GM19452 (cell line): Measurements from ENCODE around the gene SLC47A1.
A peak's percentile ranks its signal among the peaks of the same experiment; 100 is the strongest.
"Not testable (repeated sequence)": the region's sequence is repeated elsewhere in the genome, so short reads cannot be mapped to it uniquely, and the experiment has no call there.

ENCODE experiments used
- ATAC-seq: cut with Tn5 transposase; IDR thresholded peaks from one replicate; pipeline ENCODE4 v1.9.1; 2021; ENCODE audit not compliant: unreplicated experiment

SLC47A1 gene, protein sequence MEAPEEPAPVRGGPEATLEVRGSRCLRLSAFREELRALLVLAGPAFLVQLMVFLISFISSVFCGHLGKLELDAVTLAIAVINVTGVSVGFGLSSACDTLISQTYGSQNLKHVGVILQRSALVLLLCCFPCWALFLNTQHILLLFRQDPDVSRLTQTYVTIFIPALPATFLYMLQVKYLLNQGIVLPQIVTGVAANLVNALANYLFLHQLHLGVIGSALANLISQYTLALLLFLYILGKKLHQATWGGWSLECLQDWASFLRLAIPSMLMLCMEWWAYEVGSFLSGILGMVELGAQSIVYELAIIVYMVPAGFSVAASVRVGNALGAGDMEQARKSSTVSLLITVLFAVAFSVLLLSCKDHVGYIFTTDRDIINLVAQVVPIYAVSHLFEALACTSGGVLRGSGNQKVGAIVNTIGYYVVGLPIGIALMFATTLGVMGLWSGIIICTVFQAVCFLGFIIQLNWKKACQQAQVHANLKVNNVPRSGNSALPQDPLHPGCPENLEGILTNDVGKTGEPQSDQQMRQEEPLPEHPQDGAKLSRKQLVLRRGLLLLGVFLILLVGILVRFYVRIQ

DNA sequence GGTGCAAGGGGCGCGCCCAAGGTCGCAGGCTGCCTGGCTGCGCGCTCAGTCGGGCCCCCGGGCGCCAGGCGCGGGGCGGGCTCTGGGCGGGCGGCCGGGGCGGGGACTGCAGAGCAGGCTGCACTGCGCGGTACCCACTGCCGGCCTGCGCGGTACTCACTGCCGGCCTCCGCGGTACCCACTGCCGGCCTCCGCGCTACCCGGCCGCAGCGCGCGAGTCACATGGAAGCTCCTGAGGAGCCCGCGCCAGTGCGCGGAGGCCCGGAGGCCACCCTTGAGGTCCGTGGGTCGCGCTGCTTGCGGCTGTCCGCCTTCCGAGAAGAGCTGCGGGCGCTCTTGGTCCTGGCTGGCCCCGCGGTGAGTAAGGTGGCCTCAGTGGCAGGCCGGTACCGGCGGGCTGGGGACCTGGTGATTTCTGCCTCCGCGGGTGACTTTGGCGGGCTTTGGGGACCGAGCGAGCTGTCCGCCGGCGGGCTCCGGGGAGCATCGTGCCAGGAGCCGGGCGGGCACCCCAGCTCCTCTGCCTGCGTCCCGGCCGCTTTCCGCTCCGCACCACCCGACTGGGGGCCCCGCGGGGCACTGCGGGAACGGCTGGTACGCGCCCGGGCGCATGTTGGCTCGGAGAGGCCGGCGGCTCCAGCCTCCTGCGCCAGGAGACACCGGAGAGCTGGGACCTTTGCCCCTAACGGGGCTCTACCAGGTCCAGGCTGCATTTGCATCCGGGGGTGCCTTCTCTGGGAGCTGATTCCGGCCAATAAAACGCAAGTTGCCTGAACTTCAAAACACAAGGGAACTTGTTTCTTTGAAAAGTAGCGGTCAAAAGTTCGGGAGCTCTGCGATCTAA is at the start of gene SLC47A1:
SLC47A1 (plus strand) TSS at position 137 of the 844 bp plus-strand sequence; CDS start at position 223, 86 bp downstream.
- ATAC-seq: no peak

DNA sequence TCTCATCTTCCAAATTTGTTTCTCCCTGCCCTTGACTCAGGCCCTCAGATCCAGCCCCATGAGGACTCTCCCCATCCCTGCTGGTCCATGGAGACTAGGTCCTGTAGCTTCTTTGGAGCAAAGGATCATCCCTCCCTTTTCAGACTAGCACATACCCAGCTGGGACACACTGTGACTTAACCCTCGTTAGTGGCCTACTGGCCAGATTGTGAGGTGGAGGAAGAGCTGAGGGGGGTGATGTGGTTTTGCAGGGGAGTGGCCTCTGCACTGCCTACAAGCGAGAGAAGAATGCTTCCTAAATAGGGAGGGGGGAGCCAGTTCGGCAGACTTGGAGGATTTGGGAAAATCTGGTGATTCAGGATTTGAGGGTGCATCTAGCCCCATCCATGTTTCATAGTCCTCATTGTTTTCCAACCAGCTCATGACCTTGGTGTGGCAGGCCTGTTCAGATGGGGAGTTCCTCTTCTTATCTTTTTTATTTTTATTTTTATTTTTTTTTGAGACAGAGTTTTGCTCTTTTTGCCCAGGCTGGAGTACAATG is 47.8 kb upstream of the SLC47A1 start:
- no peak for ATAC-seq

DNA sequence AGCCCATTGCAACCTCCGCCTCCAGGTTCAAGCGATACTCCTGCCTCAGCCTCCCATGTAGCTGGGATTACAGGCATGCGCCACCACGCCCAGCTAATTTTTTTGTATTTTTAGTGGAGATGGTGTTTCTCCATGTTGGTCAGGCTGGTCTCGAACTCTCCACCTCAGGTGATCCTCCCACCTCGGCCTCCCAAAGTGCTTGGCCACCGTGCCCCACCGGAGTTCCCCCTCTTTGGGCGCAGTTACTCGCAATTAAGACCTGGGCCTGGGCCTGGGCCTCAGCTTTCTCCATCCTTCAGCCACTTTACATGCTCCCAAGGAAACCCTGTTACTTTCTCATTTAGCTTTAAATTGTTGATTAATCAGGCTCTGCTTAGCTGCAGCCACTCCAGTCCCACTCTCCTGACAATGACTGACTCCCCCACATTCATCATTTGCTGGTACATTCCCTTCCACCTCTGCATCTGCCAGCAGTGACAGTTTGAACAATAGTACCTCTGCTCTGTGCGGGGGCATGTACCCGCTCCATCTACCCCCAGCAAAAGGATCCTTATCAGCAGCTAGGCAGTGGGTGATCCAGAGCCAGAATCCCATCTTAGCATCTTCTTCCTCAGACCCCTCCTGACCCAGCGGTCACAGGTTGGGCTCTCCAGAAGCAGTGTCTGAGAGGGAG is 47.2 kb upstream of the SLC47A1 start:
- no peak for ATAC-seq

DNA sequence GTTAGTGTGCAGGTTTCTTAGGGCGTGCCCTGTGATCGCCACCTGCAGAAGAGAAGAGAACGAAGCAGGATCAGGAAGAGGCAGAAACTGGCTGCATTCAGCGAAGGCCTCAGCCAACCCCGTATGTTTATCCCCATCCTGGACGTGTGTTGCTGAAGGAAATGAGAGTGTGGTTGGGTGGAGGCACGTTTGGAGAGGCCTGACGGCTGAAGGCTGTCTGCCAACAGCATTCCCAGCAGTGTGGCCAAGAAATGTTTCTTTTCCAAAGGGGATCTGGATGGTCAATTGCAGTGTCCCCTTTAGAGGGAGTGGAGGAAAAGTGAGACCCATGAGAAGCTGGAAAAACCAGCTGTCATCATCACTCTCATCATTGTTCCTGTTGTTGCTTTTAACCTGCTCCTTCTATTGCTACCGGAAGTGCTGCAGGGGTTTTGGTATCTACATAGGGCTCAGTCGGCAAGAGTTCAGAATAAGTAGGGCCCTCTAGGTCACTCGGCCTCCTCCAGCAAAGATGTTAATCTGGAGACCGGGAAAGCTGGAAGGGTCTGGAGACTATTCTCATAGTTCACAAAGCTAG is 46.5 kb upstream of the SLC47A1 start:
- no peak for ATAC-seq

DNA sequence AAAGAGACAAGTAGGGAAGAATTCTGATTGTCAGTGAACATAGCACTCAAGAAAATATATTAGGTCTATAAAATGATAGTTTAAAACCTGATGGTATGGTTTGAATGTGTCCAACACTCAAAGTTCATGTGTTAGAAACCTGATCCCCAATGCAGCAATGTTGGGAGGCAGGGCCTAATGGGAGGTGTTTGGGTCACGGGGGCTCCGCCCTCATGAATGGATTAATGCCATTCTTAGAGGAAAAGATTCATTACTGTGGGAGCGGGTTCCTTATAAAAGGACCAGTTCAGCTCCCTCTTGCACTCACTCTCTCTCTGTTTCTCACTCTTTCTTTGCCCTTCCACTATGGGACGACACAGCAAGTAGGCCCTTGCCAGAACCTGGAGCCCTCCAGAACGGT is 41.5 kb upstream of the SLC47A1 start:
- no peak for ATAC-seq

DNA sequence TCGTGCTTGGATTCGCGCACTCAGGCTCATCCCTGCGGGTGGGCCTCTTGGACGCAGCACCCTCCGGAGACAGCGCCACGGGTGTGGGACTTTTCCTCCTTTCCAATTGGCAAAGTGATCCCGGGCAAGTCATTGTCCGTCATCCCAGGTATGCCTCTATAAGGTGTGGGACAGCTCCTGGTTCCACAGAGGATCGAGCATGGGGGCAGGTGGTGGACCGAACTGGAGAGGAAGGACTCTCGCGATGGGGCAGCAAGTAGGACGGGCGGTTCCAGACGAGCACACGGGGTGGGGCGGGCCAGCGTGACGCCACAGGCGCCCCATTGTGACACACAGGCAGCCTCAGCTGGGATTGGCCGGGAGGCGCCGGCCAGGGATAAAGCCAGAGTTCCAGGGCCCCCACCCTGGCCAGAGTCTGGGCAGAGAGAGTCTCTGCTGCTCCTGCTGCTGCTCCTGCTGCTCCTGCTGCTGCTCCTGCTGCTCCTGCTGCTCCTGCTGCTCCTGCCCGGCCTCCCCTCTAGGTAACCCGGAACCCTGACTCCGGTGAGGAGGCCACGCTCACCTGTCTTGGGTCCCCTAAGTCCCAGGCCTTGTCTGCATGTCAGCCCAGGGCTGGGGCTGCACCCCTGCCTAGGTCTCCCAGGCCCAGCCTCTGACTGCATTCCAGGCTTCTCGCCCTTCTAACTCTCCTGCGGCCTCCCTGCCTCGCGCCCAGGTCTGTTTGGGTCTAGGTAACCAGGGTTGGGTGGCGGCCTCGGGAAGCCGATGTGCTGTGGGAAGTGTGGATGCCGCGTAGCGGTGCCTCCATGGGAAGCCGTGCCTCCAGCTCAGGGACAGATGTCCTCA is 38.5 kb upstream of the SLC47A1 start:
- no peak for ATAC-seq

DNA sequence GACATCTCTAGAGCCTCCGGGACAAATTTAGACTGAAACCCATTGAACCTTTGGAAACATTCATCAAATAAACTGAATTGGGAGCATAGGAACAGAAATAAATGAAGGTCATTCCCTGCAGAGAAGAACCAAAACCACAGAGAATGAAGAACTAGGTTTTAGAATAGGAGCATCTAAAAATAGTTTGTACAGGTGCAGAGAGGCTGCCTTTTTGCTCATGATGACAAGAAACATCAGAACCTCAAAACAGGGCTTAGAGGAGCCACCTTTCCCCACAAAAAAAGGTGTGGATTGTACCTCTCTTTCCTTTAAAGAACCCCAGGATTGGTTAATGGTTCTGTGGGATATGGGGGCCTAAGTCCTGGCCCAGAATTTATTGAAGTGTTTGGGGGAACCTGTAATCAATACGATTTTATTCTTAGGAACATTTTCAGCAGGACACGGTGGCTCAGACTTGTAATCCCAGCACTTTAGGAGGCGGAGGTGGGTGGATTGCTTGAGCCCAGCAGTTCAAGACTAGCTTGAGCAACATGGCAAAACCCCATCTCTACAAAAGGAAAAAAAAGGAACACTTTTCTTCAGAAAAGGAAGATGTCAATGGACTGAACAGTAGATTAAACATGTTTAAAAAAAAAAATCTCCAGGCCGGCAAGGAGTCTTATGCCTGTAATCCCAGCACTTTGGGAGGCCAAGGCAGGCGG is 37.7 kb upstream of the SLC47A1 start:
- ATAC-seq: no peak

DNA sequence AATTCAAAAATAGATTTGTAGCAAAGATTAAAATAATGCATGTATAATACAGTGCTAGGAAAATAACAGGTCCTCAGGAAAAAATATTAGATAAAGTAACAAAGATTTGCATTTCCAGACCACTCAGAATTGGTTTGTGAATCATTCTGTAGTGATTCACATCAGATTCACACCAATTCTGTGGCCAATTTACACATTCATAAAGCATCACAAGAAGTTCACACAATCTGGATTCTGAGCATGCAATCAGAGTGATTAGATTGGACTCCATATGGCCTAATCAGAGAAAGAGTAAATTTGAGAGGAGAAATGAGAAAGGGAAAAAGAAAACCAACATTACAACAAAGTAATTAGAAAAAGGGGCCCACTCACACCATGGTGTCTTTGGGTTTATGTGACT is 36.0 kb upstream of the SLC47A1 start:
- no peak for ATAC-seq

DNA sequence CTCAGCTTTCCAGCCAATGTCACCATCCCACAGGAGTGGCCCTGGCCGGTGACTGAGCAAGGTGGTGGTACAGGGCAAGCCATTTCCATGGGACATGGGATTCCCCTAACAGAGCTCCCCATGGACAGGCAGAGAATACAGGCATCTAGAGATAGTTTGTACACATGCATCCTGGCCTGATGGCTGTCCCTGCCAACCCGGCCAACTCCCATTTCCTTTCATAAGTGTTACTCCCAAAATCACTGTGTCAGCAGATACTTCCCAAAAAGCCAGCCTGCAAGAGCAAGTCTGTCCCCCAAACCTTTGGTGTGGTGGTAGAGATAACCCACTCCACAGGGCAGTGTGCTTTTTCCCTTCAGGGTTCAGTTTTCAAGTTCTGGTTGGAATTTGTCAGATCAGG is 32.4 kb upstream of the SLC47A1 start:
- no peak for ATAC-seq

DNA sequence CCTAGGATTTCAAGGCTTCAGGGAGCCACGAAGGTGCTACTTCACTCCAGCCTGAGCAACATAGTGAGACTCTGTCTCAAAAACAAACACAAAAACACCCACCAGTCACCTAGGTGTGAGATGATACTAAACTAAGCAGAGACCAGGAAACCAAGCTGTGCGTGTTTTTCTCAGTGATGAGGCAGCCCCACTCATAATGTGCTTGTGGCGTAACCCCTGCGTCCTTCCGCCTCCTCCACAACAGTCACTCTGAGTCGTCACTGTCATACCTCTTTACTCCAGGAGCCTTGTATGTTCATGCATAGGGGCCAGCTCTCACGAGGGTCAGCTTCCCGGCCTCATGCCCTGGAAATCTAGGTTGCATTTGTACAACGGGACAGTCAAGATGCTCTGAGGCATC is 31.1 kb upstream of the SLC47A1 start:
- ATAC-seq: no peak

DNA sequence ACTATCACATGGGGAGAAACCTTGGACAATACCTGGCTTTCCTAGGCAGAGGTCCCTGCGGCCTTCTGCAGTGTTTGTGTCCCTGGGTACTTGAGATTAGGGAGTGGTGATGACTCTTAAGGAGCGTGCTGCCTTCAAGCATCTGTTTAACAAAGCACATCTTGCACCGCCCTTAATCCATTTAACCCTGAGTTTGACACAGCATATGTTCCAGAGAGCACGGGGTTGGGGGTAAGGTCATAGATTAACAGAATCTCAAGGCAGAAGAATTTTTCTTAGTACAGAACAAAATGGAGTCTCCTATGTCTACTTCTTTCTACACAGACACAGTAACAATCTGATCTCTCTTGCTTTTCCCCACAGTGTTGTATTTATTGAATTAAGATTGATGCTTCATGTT is 28.1 kb upstream of the SLC47A1 start:
- ATAC-seq: not testable (repeated sequence)

DNA sequence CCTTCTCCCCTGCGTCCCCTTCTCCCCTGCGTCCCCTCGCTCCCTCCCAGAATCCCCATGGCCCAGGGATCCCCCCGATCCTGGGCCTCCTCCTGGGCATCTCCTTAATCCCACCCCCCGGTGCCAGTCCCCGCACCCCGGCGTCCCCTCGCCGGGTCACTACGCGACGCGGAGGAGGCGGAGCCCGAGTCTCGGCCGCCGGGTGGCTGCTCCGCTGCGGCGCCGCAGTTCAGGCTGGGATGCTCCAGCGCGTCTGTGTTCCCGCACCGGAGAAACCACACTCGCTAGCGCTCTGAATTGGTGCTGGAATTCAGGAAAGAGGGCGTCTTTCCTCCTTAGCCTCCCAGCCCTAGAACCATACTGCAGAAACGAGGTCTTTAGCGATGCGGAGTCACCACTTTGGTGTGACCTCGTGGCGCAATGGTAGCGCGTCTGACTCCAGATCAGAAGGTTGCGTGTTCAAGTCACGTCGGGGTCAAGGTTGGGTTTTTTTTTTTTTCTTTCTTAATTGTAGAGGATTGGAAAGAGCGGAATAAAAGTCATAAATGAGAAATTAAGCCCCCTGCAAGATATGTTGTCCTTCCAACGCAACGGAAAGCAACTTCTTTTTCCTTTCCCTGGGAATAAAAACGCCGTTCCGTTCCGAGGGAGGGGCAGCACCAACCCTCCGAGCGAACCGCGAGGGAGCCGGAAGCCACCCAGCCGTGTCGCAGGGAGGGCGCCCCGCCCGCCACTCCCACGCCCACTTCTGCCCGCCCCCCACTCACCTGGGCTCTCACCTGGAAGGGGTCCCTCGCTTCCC is 25.7 kb upstream of the SLC47A1 start:
- peak; percentile 63 for ATAC-seq

DNA sequence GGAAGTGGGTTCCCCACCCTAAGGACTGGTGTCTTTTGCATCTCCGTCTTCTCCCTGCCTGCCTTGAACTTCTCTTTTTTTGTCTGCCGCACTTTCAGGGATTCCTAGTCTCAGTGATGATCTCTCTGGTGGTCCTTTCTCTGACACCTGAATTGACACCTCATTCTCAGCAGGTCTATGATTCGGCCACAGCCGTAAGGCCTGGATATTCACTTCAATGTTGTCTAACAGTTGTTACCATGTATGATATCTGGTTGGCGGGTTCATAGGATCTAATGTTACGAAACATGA is 25.1 kb upstream of the SLC47A1 start:
- ATAC-seq: no peak

DNA sequence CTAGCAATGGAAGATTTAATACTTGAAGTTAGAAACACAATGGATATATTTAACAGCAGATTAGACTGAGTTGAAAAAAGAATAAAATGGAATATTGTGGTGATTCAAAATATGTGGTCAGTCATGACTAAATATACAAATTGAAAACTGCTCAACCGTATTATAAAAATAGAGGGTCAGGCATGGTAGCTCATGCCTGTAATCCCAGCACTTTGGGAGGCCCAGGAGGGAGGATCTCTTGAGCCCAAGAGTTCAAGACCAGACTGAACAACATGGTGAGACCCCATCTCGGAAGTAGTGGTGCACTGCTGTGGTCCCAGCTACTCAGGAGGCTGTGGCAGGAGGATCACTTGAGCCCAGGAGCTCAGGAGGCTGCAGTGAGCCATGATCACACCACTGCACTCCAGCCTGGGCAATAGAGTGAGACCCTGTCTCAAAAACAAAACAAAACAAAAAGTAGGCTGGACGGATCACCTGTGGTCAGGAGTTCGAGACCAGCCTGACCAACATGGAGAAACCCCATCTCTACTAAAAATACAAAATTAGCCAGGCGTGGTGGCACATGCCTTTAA is 24.3 kb upstream of the SLC47A1 start:
- not testable (repeated sequence) for ATAC-seq

DNA sequence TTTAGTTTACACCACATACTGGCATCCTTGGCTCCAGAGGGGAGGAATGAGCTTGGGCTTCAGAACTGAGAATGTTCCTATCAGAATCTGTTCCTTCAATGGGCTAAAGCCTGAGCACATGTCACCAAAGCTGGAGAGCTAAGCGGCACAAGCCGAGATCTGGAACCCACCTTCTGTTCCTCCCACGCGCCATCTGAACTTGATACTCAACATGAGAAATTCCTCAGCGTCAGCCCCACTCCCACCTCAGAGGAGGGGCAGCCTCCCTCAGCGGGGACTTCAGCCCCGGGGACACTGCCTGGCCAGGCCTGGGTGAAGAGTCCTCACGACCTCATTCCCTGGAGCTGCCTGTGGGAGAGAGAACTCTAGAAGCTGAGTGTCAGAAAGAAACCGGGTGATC is 22.8 kb upstream of the SLC47A1 start:
- ATAC-seq: no peak

DNA sequence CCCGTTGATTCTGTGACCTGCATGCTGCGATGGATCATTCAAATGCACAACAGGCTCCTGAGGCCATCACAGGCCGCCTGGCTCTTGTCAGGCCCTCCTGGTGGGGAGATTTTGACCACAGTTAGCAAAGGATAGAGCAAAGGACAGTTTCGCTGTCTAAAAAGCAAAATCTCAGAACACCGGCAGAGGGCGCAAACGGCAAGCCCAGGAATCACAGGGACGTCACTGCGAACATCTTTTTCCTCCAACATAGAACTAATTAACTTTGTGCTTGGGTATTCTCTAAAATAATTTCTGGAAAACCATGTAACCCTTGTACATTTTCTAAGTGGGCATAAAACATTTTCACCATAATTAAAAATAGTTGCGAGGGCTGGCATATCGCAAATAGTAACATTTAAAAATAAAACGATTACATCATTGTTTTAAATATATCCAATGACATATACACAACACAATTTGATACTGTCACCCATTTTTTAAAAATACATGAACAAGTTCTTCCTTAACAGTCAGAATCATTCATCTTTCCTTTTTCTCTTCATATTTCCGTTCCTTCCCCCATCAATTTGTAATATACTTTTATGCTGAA is 19.7 kb upstream of the SLC47A1 start:
- ATAC-seq: no peak

DNA sequence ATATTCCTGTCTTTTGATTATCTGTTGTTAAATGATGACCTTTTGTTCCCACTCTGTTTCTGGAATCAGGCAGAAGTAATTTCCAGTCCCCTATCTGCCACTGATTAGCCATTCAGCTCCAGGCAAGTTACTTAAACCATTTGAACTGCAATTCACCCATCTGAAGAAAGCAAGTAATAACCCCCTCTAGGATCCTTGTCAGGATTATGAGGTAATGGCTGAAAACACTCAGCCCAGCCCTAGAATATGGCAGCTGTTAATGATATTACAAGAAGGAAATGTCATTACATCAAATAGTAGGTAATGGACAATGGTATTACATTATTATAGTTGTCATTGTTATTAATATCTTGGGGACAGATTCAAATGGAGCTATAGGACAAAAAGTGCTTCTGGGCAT is 16.0 kb upstream of the SLC47A1 start:
- no peak for ATAC-seq
